HG02852 (cell line): ENCODE results near the gene GALNT2.

Experiments used
- ATAC-seq: cut with Tn5 transposase; IDR thresholded peaks from one replicate; pipeline ENCODE4 v1.9.1; 2021; ENCODE audit warnings: mild to moderate bottlenecking, moderate library complexity; ENCODE audit not compliant: unreplicated experiment

The GALNT2 gene

GRCh38 chr1:230248016-230248888 lies 181.2 kb downstream of the GALNT2 start:
- no peak for ATAC-seq

- ATAC-seq, result no peak
These were observed 181.8 kb downstream of the GALNT2 start for GRCh38 chr1:230248889-230249270.

- no peak for ATAC-seq
These were observed 182.8 kb downstream of the GALNT2 start for GRCh38 chr1:230249695-230250480.

- ATAC-seq, result no peak
These were observed 183.6 kb downstream of the GALNT2 start for GRCh38 chr1:230250666-230251065.

GRCh38 chr1:230251644-230252191 lies 184.7 kb downstream of the GALNT2 start:
- peak; percentile 96 for ATAC-seq

GRCh38 chr1:230253150-230253549 lies 186.1 kb downstream of the GALNT2 start:
- no peak for ATAC-seq

- ATAC-seq, result no peak
These were observed 187.2 kb downstream of the GALNT2 start for GRCh38 chr1:230254265-230254664.

GRCh38 chr1:230255116-230255515 lies 188.1 kb downstream of the GALNT2 start:
- ATAC-seq, result no peak

- ATAC-seq, result no peak
These were observed 189.0 kb downstream of the GALNT2 start for GRCh38 chr1:230255991-230256390.

GRCh38 chr1:230256896-230257295 lies 189.9 kb downstream of the GALNT2 start:
- no peak for ATAC-seq

GRCh38 chr1:230259621-230260020 lies 192.6 kb downstream of the GALNT2 start:
- ATAC-seq, result no peak

GRCh38 chr1:230260831-230261230 lies 193.8 kb downstream of the GALNT2 start:
- ATAC-seq, result no peak

GRCh38 chr1:230261928-230262650 lies 195.1 kb downstream of the GALNT2 start:
- ATAC-seq, result no peak

GRCh38 chr1:230262867-230263567 lies 196.0 kb downstream of the GALNT2 start:
- ATAC-seq, result no peak

GRCh38 chr1:230263568-230264195 lies 196.6 kb downstream of the GALNT2 start:
- ATAC-seq, result no peak

GRCh38 chr1:230264342-230264741 lies 197.3 kb downstream of the GALNT2 start:
- no peak for ATAC-seq

- no peak for ATAC-seq
These were observed 198.4 kb downstream of the GALNT2 start for GRCh38 chr1:230265200-230266115.

- ATAC-seq, result no peak
These were observed 199.4 kb downstream of the GALNT2 start for GRCh38 chr1:230266456-230266855.
